Left lung (tissue), 10 donors: ENCODE measurements around the gene PGM2. TPM values are rescaled to one million over a fixed set of nuclear protein-coding genes. Genes with fewer than 3 reads are reported as not detected.

Source experiments
- ATAC-seq: fragments of 200-7000 bp; cut with Tn5 transposase; one replicate; pipeline ENCODE4 v1.9.1; 2020; ENCODE audit warnings: moderate library complexity
- DNase-seq, 4 donors: peaks; one replicate each; pipeline ENCODE4 v3.0.0-alpha.2; 2013 to 2020
- H3K27ac ChIP-seq, 2 donors: fragments of 200-600 bp; sonication (generic) in 1 of 2; one replicate each; pipeline versions ENCODE4 v1.5.0 to v1.8.0; 2020 to 2021
- H3K27me3 ChIP-seq, 2 donors: fragments of 200-600 bp; sonication (generic) in 1 of 2; one replicate each; pipeline versions ENCODE4 v1.5.0 to v1.8.0; 2020 to 2021
- H3K36me3 ChIP-seq, 2 donors: fragments of 200-600 bp; sonication (generic) in 1 of 2; one replicate each; pipeline versions ENCODE4 v1.5.0 to v1.8.0; 2020 to 2021
- H3K4me1 ChIP-seq, 2 donors: fragments of 200-600 bp; one replicate each; pipeline ENCODE4 v1.8.0; 2021
- H3K4me3 ChIP-seq, 2 donors: fragments of 200-600 bp; sonication (generic) in 1 of 2; one replicate each; pipeline versions ENCODE4 v1.5.0 to v1.8.0; 2020 to 2021; ENCODE audit warnings: mild to moderate bottlenecking in 1 of 2
- H3K9me3 ChIP-seq, 2 donors: fragments of 200-600 bp; sonication (generic) in 1 of 2; one replicate each; pipeline versions ENCODE4 v1.5.0 to v1.8.0; 2020 to 2021
- CTCF ChIP-seq, 2 donors: fragments of 200-600 bp; sonication (generic) in 1 of 2; IDR thresholded peaks; one replicate each; pipeline versions ENCODE4 v1.5.0 to v1.8.0; 2021; ENCODE audit warnings: antibody characterized with exemption in 2 of 2
- intact Hi-C, 2 donors: fragments of 100-400 bp; cut with DNase I; formaldehyde crosslinking; loops; one replicate each; pipeline versions ENCODE4 v1.11.2 to v1.14.2; 2022
- polyA plus RNA-seq, 6 donors: library from polyadenylated mRNA; unstranded; fragments of 120-200 nt; gene quantifications; one replicate each; pipeline ENCODE4 v1.2.1, GENCODE V29; 2013; ENCODE audit not compliant: insufficient read length in 6 of 6
- total RNA-seq, 2 donors: library from RNA; stranded (reverse); fragmentation: NEBNext Ultra II Directional; extraction: Animal tissue kit (Norgen Biotek cat#: 25700); gene quantifications; one replicate each; pipeline ENCODE4 v1.2.1, GENCODE V29; 2021
- donor health status: DM: no; HTN: yes; CAD: no.
- donor health status: DM: no; HTN: no; CAD: no.

The PGM2 gene
- total and polyA plus RNA-seq, 8 donors = 23.0 to 30.2 (median 27.2) TPM

DNA sequence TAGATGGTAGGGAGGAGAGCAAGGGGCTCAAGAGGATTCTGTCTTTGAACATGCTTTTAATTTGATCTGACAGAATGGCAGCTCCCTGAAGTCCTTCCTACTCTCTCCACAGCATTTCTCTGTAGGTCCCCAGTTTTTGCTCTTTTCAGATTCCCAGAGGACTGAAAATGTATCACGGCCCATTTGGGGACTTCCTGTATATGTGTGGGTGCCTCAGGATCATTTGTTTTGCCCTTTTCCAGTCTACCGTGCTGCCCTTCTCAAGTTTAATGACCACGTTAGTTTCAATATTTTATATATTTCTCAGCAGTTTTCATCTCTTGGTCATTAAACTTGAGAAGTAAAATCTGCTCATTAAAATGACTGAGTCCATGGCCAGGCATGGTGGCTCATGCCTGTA, 66.7 kb downstream of the PGM2 start:
- ATAC-seq = no peak
- H3K9me3 ChIP-seq = no peaks in the 10 kb centered on the region
- no peak for DNase-seq
- peak overlapping the region in 1 of 2 donors; percentile 9 for H3K27ac ChIP-seq
- H3K36me3 ChIP-seq = no peaks in the 10 kb centered on the region
- H3K27me3 ChIP-seq = peaks cover 0 to 11% of the 10 kb centered on the region in 2 donors
- H3K4me3 ChIP-seq = no peak overlapping the region
- intact Hi-C loops = no loop called here
- peaks cover 0 to 27% of the 10 kb centered on the region in 2 donors for H3K4me1 ChIP-seq
- TF ChIP-seq CTCF (IDR thresholded peaks at IDR 0.05) = no peak

GRCh38 chr4:37895271-37895670, 68.8 kb downstream of the PGM2 start:
- H3K9me3 ChIP-seq = no peaks in the 10 kb centered on the region
- peaks cover 0 to 3% of the 10 kb centered on the region in 2 donors for H3K27me3 ChIP-seq
- TF ChIP-seq CTCF (IDR thresholded peaks at IDR 0.05) = no peak
- peaks cover 0 to 21% of the 10 kb centered on the region in 2 donors for H3K4me1 ChIP-seq
- no peak overlapping the region for H3K27ac ChIP-seq
- H3K4me3 ChIP-seq = no peak overlapping the region
- intact Hi-C loops = no loop called here
- H3K36me3 ChIP-seq = no peaks in the 10 kb centered on the region
- ATAC-seq (no peak), DNase-seq (no peak)

GRCh38 chr4:37896206-37896860, 69.8 kb downstream of the PGM2 start:
- Histone ChIP-seq H3K36me3 (no peaks in the 10 kb centered on the region), H3K27me3 (no peaks in the 10 kb centered on the region), H3K4me3 (no peak overlapping the region), H3K27ac (no peak overlapping the region), H3K9me3 (no peaks in the 10 kb centered on the region), H3K4me1 (peaks cover 0 to 16% of the 10 kb centered on the region in 2 donors)
- ATAC-seq = no peak
- TF ChIP-seq CTCF (IDR thresholded peaks at IDR 0.05) = no peak
- intact Hi-C loops = no loop called here
- DNase-seq = no peak

GRCh38 chr4:37902212-37902611, 75.7 kb downstream of the PGM2 start:
- TF ChIP-seq CTCF (IDR thresholded peaks at IDR 0.05) = no peak
- intact Hi-C loops = no loop called here
- ATAC-seq (no peak), DNase-seq (no peak)
- Histone ChIP-seq H3K27ac (no peak overlapping the region), H3K9me3 (no peaks in the 10 kb centered on the region), H3K4me3 (no peak overlapping the region), H3K36me3 (peaks cover 0 to 6% of the 10 kb centered on the region in 2 donors), H3K27me3 (no peaks in the 10 kb centered on the region), H3K4me1 (no peaks in the 10 kb centered on the region)

DNA sequence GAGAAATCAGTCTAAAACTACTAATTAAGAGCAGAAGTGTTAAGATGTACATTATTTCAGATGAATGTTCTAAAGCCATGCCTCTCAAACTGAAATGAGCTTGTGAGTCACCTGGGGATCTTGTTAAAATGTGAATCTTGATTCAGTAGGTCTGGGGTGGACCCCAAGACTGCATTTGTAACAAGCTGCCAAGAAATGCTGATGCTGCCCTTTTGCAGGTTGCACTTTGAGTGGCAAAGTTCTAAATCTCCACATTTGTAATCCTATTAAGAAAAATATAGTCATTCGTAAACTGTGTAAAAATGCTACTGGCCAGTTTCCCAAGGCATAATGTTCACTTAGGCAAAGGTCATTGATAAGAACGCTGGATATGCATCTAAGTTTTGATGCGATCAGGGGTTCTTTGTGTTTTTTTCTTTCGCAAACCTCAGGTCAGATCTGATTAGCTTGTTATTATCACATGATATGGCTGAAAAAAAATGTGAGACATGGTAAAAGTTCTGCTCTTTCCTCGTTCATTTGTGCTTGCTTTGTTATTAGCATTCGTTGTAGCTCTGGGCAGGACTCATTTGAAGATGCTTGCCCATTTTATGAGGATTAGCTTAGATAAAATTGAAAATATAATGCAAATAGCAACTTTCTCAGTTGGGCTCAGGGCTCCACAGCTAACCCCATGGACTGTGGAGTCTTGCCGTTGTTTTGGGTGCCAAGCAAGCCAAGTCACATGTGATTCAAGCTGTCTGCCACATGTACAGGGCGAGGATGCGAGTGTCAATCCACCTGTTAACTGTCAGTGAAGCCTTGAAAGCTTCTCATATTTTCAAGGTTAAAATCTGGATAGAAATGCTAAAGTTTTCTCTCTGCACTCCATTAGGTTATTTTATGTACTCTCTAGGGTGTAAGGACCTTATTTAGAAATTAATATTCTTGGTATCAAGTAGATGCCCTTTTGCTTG, 76.5 kb downstream of the PGM2 start:
- Histone ChIP-seq H3K4me1 (no peaks in the 10 kb centered on the region), H3K36me3 (peaks cover 0 to 6% of the 10 kb centered on the region in 2 donors), H3K27ac (no peak overlapping the region), H3K9me3 (no peaks in the 10 kb centered on the region), H3K27me3 (no peaks in the 10 kb centered on the region), H3K4me3 (no peak overlapping the region)
- DNase-seq (no peak), ATAC-seq (no peak)
- TF ChIP-seq CTCF (IDR thresholded peaks at IDR 0.05) = no peak
- intact Hi-C loops = no loop called here
